ENCODE data around the gene ANKRD23. TPM values are rescaled to one million over a fixed set of nuclear protein-coding genes. Genes with fewer than 3 reads are reported as not detected.
A peak's percentile ranks its signal among the peaks of the same experiment; 100 is the strongest.

The ANKRD23 gene
- total RNA-seq, 1 experiment from 2014 or later, result 2.5 TPM

DNA sequence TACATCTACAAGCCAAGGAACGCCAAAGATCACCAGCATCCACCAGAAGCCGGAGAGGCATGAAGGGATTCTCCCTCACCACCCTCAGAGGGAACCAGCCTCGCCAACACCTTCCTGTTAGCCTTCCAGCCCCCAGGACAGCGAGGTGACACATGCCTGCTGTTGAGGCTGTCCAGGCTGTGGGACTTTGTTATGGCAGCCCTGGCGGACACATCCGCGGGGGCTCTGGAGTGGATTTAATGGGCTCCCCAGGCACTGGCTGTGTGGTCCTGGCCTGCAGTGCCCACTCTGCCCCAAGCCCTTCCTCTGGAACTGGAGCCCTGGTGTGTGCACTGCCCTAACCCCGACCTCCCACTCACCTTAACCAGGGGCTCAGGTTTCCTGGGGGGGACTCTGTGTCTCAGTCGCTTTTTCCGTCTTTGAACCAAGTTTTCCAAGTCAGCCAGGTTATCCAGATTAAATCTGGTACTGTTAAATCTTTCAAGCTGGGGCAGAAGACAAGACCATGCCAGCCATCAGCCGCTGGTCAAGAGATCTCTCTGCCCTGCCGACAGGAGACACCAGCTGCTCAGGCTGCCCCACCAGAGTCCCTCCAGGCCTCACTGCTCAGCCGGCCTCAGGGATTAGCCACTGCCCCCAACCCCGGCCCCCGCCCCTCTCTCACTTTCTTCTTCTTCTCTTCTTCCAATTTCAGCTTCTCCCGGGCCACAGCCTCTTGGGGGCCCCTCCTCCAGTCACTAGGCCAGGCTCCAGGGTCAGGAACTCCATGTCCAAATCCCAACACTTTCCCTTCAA lies 1.9 kb downstream of the ANKRD23 start:
- Histone ChIP-seq H3K36me3 (replicated peaks; ENCODE audit: control insufficient read depth, insufficient read depth, low read length) (peaks cover 2% of the 10 kb centered on the region), H3K4me3 (ENCODE audit: insufficient read depth, low read depth, low read length) (no peak overlapping the region), H3K27me3 (ENCODE audit: control insufficient read depth, insufficient read depth, low read length) (no peaks in the 10 kb centered on the region)
- no peak for DNase-seq

DNA sequence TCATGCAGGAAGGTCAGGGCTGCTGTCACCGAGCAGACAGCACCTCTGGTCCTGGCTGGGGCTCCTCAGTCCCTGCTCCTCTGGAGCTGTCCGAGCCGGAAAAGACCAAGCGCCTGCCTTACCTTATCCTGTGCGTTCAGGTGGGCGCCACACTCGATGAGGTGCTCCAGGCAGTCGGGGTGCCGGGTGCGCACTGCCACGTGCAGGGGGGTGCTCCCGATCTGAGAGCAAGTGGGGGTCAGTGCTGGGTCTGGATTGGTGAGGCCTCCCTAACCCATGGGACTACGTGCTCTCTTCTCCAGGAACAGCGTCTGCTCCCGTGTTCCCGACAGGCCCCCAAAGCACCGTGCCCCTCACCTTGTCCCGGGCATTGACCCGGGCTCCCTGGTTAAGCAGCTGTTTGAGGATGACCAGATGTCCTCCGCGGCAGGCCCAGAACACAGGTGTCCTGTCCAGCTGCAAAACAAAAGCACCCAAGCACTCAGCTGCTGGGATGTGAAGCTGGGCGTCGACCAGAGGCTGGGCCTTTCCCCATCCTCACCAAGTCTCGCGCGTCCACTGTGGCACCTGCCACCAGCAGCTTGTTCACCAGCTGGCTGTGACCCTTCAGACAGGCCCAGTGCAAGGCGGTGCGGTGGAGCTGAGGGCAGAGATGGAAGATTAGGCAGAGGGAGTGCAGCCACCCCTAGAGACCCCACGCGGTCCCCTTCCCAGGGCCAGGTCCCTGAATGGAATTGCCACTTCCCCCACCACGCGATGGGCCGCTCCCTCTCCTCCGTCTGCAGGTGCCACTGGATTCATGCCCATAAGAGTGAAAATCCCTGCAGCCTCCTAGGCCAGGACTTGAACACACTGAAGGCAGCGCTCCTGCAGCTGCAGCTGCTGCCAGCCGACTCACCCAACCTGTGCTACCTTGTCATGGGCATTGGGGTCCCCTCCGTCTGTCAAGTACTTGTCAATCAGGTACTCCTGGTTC lies 3.7 kb downstream of the ANKRD23 start:
- Histone ChIP-seq H3K36me3 (replicated peaks; ENCODE audit: control insufficient read depth, insufficient read depth, low read length) (no peaks in the 10 kb centered on the region; the same call in none of the 2 replicates), H3K4me3 (ENCODE audit: insufficient read depth, low read depth, low read length) (no peak overlapping the region), H3K27me3 (ENCODE audit: control insufficient read depth, insufficient read depth, low read length) (no peaks in the 10 kb centered on the region)
- no peak for DNase-seq

DNA sequence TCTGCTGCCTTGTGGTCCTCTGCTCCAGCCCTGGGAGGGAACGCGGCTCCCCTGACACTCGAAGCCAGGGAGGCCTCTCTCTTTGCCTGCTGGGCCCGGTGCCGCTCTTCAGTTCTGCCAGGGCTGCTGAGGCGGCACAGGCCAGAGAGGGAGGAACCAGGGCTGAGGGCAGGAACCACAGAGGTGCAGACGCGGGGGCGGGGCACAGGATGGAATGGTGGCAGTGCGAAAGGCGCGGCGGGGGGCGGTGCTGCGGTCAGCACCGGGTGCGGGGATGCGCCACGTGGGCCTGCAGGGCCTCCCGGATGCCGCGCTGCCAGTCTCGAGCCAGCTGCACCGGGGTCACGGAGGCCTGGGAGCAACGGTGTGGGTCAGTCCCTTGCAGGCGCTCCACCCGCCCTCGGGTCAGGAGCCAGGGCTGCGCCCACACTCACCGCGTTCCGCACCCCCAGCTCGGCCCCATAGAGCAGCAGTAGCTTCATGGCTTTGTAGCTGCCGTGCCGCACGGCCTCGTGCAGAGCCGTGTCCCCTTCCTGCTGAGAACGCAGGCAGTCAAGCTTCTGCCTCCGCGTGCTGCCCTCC lies 4.4 kb downstream of the ANKRD23 start:
- DNase-seq, result peak; percentile 67
- no peak overlapping the region for H3K4me3 ChIP-seq (ENCODE audit: insufficient read depth, low read depth, low read length)
- H3K36me3 ChIP-seq (replicated peaks; ENCODE audit: control insufficient read depth, insufficient read depth, low read length), result peaks cover 2% of the 10 kb centered on the region
- no peaks in the 10 kb centered on the region for H3K27me3 ChIP-seq (ENCODE audit: control insufficient read depth, insufficient read depth, low read length)

DNA sequence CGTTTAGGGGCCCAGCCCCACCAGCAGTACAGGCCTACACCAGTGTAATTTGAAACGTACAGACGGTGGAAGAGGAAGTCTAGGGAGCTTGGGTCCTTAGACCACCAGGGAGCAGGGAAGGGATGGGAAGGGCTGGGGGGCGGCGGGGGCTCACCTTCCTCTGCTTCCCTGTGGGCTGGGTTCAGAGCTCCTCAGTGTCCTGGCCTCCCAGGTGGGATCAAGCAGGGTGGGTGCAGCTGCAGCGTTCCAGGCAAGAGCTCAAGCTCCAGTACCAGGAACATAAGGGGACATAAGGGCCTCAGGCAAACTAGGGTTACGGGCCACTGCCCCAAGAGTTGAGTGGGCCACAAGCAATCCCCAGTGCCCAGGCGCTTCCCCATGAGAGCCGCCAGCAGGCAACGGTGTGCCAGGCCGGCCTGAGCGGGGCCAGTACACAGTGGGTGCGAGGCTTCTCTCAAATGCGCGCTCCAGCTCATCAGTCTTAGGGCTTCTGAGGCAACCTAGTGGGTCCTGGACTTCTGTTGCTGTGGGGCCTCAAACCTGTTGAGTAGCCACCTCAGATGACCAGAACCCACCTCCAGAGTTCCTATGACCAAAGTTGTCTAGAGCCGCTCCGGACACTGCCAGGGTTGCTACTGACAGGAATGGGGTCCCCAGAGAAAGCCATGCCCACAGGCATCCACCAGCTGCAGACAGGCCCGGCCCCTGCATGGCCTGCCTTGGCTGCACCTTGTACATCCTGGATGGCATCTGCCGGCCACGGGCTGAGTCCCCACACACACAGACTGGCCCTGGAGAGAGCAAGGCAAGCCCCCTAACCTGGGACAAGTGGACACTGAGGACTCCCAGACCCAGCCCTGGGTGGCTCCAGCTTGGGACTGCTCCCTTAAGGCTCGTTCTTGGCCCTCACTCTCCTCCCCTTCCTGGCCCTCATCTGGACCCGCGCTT lies 5.2 kb downstream of the ANKRD23 start:
- Histone ChIP-seq H3K4me3 (ENCODE audit: insufficient read depth, low read depth, low read length) (no peak overlapping the region), H3K36me3 (replicated peaks; ENCODE audit: control insufficient read depth, insufficient read depth, low read length) (peaks cover 2% of the 10 kb centered on the region), H3K27me3 (ENCODE audit: control insufficient read depth, insufficient read depth, low read length) (no peaks in the 10 kb centered on the region)
- DNase-seq, result no peak

DNA sequence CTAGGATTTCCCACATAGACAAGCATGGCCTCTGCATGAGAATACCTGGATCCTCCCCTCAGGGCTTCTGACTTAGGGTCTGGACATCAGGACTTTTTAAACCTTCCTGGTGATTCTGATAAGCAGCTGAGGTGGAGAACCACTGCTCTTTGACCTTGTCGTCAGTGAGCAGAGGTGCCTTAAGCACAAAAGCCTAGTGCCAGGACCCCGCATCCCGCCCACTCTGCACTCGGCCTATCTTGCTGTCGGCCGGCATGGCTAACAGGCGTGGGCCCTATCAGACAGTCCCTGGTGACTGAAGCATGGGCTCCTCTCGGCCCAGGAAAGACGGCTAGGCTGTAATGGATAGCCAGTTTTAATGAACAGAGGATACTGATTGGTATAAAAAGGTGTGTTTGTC lies 6.2 kb downstream of the ANKRD23 start:
- Histone ChIP-seq H3K27me3 (ENCODE audit: control insufficient read depth, insufficient read depth, low read length) (no peaks in the 10 kb centered on the region), H3K4me3 (ENCODE audit: insufficient read depth, low read depth, low read length) (no peak overlapping the region), H3K36me3 (replicated peaks; ENCODE audit: control insufficient read depth, insufficient read depth, low read length) (peaks cover 2% of the 10 kb centered on the region)
- DNase-seq, result no peak

DNA sequence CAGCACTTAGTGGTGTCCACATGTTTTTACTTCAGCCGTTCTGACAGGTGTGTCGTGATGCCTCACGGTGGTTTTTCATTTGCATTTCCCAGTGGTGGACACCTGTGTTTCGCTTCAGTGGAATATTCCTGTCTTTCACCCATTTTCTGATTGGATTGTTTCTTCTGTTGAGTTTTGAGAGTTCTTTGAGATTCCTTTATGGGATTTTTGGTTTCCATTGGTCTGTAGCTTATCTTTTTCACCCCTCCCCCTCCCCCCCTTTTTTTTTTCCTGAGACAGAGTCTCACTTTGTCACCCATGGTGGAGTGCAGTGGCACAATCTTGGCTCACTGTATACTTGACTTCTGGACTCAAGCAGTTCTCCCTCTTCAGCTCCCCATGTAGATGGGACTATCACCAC lies 8.0 kb downstream of the ANKRD23 start:
- no peak overlapping the region for H3K4me3 ChIP-seq (ENCODE audit: insufficient read depth, low read depth, low read length)
- no peaks in the 10 kb centered on the region for H3K27me3 ChIP-seq (ENCODE audit: control insufficient read depth, insufficient read depth, low read length)
- H3K36me3 ChIP-seq (replicated peaks; ENCODE audit: control insufficient read depth, insufficient read depth, low read length), result peaks cover 7% of the 10 kb centered on the region
- no peak for DNase-seq

DNA sequence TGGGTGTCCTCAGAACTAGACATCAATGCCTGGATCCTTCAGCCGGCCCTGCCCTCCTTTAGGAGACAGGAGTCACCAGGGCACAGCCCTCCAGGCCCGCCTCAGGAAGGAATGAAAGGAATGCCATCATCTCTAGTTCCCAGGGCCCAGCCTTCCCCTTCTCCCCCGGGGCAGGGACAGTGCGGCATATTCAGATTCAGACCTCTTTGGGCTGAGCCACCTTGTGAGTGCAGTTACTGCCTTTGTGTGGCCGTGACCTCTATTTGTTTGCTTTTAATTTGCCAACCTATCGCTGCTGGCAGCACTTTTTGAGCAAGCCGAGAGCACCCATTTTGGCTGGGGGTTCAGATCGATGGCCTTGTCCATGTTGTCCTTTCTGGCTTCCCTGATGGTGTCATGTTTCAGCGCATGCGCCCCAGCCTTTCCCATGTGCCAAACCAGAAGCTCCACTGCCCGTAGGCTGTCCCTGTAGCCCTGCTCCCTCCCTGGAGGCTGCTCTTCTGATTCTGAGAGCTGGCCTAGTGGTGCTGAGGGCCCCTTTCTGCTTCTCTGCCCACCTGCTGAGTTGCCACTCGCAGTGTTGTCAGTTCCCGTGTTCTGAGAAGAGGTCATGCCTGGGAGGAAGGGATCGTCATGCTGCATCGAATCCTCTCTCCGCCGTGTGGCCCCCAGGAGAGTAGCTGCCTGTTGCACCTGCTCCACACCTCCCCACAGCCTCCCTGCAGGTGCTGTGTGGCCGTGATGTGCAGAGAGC lies 10.9 kb downstream of the ANKRD23 start:
- peak; percentile 93 for DNase-seq
- peaks cover 22% of the 10 kb centered on the region for H3K36me3 ChIP-seq (replicated peaks; ENCODE audit: control insufficient read depth, insufficient read depth, low read length)
- no peak overlapping the region; the same call in 1 of the 2 replicates for H3K4me3 ChIP-seq (ENCODE audit: insufficient read depth, low read depth, low read length)
- no peaks in the 10 kb centered on the region for H3K27me3 ChIP-seq (ENCODE audit: control insufficient read depth, insufficient read depth, low read length)

DNA sequence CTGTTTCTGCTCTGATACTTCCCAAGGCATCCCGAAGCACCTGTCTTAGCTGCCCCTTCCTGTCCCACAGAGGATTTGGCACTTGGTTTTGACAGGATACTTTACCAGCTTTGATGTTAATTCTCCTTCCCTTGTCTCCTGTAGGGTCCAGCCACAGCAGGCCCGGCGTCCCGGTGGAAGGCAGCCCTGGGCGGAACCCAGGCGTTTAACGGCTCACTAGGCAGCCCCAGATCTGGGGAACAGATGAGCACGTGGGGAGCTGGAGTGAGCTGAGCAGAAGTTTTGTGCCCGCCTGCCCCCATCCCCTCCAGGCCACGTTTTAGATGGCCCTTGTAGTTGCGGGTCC lies 11.4 kb downstream of the ANKRD23 start:
- Histone ChIP-seq H3K36me3 (replicated peaks; ENCODE audit: control insufficient read depth, insufficient read depth, low read length) (peaks cover 26% of the 10 kb centered on the region), H3K27me3 (ENCODE audit: control insufficient read depth, insufficient read depth, low read length) (no peaks in the 10 kb centered on the region), H3K4me3 (ENCODE audit: insufficient read depth, low read depth, low read length) (no peak overlapping the region)
- DNase-seq, result no peak

DNA sequence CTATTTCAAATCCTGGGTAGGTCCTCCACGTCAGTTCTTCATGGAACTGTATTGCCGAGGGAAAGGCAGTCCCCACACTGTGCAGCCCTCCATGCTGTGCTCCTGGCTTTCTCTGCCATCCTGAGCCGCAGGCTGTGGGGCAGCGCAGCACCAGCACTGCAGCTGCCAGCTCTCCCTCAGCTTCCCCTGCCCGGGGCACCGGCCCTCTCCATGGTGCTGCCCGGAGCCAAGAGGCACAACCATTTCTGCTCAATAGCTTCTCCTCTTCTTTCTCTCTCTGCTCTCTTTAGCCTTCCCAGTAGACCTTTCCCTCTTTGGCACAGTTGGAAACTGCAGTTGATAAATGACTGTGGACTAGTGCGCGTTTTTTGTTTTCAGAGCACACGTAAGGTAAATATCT lies 12.1 kb downstream of the ANKRD23 start:
- DNase-seq, result peak; percentile 73
- H3K27me3 ChIP-seq (ENCODE audit: control insufficient read depth, insufficient read depth, low read length), result no peaks in the 10 kb centered on the region
- H3K36me3 ChIP-seq (replicated peaks; ENCODE audit: control insufficient read depth, insufficient read depth, low read length), result peaks cover 26% of the 10 kb centered on the region
- no peak overlapping the region for H3K4me3 ChIP-seq (ENCODE audit: insufficient read depth, low read depth, low read length)

DNA sequence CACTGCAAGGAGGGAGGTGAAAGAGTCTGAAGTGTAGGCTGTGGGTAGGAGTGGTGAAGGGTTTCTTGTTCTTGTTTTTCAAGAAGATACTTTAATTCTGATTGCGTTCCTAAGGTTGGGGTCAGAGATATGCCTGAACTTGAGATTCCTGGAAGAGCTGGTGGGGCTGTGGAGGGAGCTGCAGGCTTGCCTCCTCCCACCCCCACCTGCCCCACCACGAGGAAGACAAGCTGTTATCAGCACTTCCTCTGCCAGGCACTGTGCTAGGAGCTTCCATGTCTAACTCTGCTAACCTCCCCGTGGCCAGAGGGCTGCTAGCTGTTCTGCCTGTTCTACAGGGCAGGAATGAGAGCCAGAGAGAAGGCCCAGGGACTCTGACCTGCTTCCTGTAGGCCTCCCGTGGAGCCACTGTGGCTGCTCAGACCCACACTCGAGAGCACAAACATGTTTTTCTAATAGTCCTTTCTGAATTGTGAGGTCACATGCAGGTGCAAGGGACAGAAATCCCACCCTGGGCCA lies 13.7 kb downstream of the ANKRD23 start:
- DNase-seq, result no peak
- Histone ChIP-seq H3K4me3 (ENCODE audit: insufficient read depth, low read depth, low read length) (no peak overlapping the region), H3K36me3 (replicated peaks; ENCODE audit: control insufficient read depth, insufficient read depth, low read length) (peaks cover 32% of the 10 kb centered on the region), H3K27me3 (ENCODE audit: control insufficient read depth, insufficient read depth, low read length) (no peaks in the 10 kb centered on the region)

DNA sequence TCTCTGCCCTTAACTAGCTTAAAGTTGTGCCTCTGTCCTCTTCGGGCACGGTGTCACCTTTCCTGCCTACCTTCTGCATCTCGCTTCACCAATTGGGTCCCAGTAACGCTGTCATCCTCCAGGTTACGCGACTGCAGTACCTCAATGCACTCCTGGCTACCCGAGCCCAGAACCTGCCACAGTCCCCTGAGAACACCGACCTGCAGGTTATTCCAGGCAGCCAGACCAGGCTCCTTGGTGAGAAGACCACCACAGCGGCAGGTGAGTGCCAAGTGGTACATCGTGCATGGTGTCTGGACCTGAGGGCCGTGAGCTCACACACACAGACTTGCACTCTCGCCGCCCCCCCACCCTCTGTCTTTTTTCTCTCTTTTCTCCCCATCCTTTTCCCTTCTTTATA lies 14.9 kb downstream of the ANKRD23 start:
- H3K36me3 ChIP-seq (replicated peaks; ENCODE audit: control insufficient read depth, insufficient read depth, low read length), result peaks cover 34% of the 10 kb centered on the region
- DNase-seq, result no peak
- H3K4me3 ChIP-seq (ENCODE audit: insufficient read depth, low read depth, low read length), result no peak overlapping the region
- H3K27me3 ChIP-seq (ENCODE audit: control insufficient read depth, insufficient read depth, low read length), result no peaks in the 10 kb centered on the region

DNA sequence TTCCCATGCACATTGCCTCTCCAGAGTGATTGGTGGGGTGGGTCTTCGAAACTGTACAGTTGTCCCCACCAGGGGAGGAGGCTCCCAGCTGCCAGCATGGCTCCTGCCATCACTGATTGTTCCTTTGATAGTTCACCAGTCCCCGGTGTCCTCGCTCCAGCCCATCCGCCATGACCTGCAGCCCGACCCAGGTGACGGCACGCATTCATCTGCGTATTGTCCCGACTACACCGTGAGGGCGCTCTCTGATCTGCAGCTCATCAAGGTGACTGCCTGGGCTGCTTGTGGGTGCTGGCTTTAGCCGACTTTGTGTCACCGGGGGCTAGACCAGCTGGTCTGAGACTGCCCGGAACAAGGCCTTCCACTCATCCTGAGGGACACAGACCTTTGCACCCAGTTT lies 15.4 kb downstream of the ANKRD23 start:
- H3K36me3 ChIP-seq (replicated peaks; ENCODE audit: control insufficient read depth, insufficient read depth, low read length), result peaks cover 34% of the 10 kb centered on the region
- no peak overlapping the region for H3K4me3 ChIP-seq (ENCODE audit: insufficient read depth, low read depth, low read length)
- no peak for DNase-seq
- H3K27me3 ChIP-seq (ENCODE audit: control insufficient read depth, insufficient read depth, low read length), result no peaks in the 10 kb centered on the region

DNA sequence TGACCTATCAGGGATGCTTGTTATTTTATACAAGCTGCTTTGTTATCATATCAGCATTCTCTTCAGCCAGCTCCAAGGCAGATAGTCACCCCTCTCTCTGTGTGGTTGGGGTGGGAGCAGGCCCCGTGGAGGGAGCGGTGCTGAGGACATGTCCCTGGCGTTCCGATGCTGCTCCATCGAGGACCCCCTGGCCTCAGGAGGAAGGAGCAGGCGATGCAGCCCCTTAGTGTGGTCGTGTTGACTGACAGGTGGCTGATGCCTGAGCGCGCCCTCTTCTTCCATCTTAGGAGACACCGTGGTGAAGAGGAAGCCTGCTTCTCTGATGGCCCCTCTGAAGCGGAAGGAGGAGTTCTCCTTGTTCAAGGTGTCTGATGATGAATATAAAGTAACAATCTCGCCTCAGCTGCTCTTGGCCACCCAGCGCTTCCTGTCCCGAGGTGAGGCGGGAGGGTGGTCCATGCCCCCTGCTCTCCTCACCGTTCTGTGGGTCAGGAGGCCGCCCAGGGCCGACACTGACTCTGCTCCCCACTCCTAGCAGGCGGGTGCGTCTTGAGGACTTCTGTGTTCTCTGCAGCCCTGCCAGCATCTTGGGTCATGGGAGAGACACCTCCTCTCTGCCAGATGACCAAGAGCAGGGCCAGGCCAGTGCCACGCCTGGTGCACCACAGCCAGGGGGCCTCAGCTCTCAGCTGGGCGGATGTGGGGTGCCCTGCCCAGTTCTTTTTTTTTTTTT lies 17.1 kb downstream of the ANKRD23 start:
- Histone ChIP-seq H3K4me3 (ENCODE audit: insufficient read depth, low read depth, low read length) (no peak overlapping the region), H3K36me3 (replicated peaks; ENCODE audit: control insufficient read depth, insufficient read depth, low read length) (peaks cover 34% of the 10 kb centered on the region), H3K27me3 (ENCODE audit: control insufficient read depth, insufficient read depth, low read length) (no peaks in the 10 kb centered on the region)
- no peak for DNase-seq

Measured in H7 (cell line).